ENCODE measurements around the gene DENND1A. TPM values are rescaled to one million over a fixed set of nuclear protein-coding genes. Genes with fewer than 3 reads are reported as not detected.
"Not testable (repeated sequence)": the region's sequence is repeated elsewhere in the genome, so short reads cannot be mapped to it uniquely, and the experiment has no call there.

Gene DENND1A
- total RNA-seq, 1 donor from 2014 or later = 19.9 TPM

DNA sequence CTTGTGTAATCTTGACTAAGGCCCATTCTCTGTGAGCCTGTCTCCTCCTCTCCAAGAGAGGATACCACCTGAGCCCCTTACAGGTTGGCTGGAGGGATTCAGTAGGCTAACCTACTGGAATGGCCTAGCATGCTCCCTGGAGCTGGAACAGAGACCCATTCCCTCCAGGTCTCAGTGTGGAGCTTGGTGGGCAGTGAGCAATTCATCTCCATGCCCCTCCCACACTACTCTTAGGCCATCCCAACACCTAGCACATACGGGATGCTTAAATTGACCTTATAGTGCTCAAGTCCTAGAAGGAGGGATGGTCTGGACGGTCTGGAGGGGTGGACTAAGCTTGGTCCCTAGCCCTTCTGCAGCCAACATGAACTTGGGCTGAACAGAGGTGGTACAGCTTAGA is 498.3 kb downstream of the DENND1A start:
- H3K9me3 Mint-ChIP-seq = no peaks in the 10 kb centered on the region
- peaks cover 18% of the 10 kb centered on the region for H3K36me3 Mint-ChIP-seq
- H3K27ac Mint-ChIP-seq = no peak overlapping the region
- peaks cover 5% of the 10 kb centered on the region for H3K4me1 Mint-ChIP-seq (ENCODE audit: unreplicated experiment)
- no peak overlapping the region for H3K4me3 Mint-ChIP-seq
- H3K27me3 Mint-ChIP-seq = no peaks in the 10 kb centered on the region
- no peak for DNase-seq (ENCODE audit: extremely low spot score, unreplicated experiment)
- TF ChIP-seq, protein P1, sequence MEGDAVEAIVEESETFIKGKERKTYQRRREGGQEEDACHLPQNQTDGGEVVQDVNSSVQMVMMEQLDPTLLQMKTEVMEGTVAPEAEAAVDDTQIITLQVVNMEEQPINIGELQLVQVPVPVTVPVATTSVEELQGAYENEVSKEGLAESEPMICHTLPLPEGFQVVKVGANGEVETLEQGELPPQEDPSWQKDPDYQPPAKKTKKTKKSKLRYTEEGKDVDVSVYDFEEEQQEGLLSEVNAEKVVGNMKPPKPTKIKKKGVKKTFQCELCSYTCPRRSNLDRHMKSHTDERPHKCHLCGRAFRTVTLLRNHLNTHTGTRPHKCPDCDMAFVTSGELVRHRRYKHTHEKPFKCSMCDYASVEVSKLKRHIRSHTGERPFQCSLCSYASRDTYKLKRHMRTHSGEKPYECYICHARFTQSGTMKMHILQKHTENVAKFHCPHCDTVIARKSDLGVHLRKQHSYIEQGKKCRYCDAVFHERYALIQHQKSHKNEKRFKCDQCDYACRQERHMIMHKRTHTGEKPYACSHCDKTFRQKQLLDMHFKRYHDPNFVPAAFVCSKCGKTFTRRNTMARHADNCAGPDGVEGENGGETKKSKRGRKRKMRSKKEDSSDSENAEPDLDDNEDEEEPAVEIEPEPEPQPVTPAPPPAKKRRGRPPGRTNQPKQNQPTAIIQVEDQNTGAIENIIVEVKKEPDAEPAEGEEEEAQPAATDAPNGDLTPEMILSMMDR (conservative IDR thresholded peaks at IDR 0.05) = no peak

GRCh38 chr9:123428450-123428849 is 501.5 kb downstream of the DENND1A start:
- not testable (repeated sequence) for DNase-seq (ENCODE audit: extremely low spot score, unreplicated experiment); H3K27me3 Mint-ChIP-seq; H3K4me1 Mint-ChIP-seq (ENCODE audit: unreplicated experiment); H3K4me3 Mint-ChIP-seq; H3K9me3 Mint-ChIP-seq; H3K27ac Mint-ChIP-seq
- H3K36me3 Mint-ChIP-seq = peaks cover 18% of the 10 kb centered on the region

GRCh38 chr9:123426406-123426805 is 503.5 kb downstream of the DENND1A start:
- Mint-ChIP-seq H3K27me3 (no peaks in the 10 kb centered on the region), H3K36me3 (peaks cover 18% of the 10 kb centered on the region), H3K4me1 (ENCODE audit: unreplicated experiment) (peaks cover 8% of the 10 kb centered on the region), H3K4me3 (no peak overlapping the region), H3K9me3 (no peaks in the 10 kb centered on the region), H3K27ac (peak overlapping the region; percentile 13)
- TF ChIP-seq, protein P1 (conservative IDR thresholded peaks at IDR 0.05) = no peak
- no peak for DNase-seq (ENCODE audit: extremely low spot score, unreplicated experiment)

GRCh38 chr9:123425836-123426365 is 504.0 kb downstream of the DENND1A start:
- TF ChIP-seq, protein P1 (conservative IDR thresholded peaks at IDR 0.05) = no peak
- no peak for DNase-seq (ENCODE audit: extremely low spot score, unreplicated experiment)
- peaks cover 18% of the 10 kb centered on the region for H3K36me3 Mint-ChIP-seq
- H3K27me3 Mint-ChIP-seq = no peaks in the 10 kb centered on the region
- H3K27ac Mint-ChIP-seq = no peak overlapping the region
- H3K9me3 Mint-ChIP-seq = no peaks in the 10 kb centered on the region
- no peak overlapping the region for H3K4me3 Mint-ChIP-seq
- H3K4me1 Mint-ChIP-seq (ENCODE audit: unreplicated experiment) = peaks cover 10% of the 10 kb centered on the region

DNA sequence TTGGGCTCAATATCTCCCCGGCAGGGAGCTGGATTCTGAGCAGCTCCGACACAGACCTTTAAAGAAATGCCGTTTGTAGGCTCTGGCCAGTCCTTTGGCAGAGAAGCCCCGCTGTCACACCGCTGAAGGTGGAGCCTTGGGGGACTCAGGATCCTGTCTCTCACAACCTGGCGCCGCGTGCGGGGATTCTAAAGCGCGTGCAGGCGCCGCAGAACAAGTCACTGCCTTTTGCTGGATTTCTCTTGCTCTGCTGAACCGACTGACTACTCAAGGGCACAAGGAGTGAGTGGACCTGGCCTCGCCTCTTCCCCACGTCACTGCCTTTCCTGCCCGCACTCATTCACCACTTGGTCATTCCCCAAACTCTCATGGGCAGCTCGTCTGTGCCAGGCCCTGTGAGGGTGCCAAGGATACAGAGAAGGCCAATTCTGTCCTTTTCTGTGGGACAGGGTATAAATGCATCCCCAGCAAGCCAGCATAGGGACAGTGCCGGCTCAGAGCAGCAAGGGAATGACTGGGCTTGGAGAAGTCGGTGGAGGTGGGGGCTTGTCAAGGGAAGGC is 504.6 kb downstream of the DENND1A start:
- H3K4me1 Mint-ChIP-seq (ENCODE audit: unreplicated experiment) = peaks cover 10% of the 10 kb centered on the region
- DNase-seq (ENCODE audit: extremely low spot score, unreplicated experiment) = no peak
- peaks cover 16% of the 10 kb centered on the region for H3K36me3 Mint-ChIP-seq
- no peak overlapping the region for H3K4me3 Mint-ChIP-seq
- H3K9me3 Mint-ChIP-seq = no peaks in the 10 kb centered on the region
- H3K27me3 Mint-ChIP-seq = no peaks in the 10 kb centered on the region
- TF ChIP-seq, protein P1 (conservative IDR thresholded peaks at IDR 0.05) = no peak
- H3K27ac Mint-ChIP-seq = no peak overlapping the region

DNA sequence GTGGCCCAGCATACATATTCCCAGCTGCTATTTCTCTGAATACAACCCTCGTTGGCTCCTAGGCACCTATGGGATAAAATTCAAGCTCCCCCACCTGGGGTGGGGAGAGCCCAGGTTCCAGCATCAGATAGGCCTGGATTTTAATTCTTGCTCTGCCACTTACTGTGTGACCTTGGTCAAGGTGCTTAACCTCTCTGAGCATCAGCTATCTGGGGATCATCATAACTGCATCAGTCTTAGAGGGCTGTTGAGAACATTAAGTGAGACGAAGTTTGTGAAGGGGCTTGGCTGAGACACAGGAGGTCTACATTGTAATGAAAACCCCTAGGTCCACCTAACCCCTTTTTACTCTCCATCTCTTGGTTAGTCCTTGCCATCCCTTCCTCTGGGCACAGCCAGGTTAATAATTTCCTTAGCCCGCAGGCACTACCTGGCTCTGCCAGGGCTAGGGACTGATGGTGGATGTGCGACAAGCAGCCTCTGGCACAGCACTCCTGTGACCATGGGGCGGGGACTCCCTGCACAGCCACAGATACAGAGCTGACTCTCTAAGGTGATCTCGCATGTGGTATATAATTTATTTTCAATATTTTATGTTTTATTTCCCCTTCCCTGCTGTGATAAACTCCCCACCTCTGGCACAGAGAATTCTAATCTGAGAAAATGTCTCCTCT is 505.2 kb downstream of the DENND1A start:
- no peak overlapping the region for H3K4me3 Mint-ChIP-seq
- H3K9me3 Mint-ChIP-seq = no peaks in the 10 kb centered on the region
- peaks cover 15% of the 10 kb centered on the region for H3K4me1 Mint-ChIP-seq (ENCODE audit: unreplicated experiment)
- peaks cover 9% of the 10 kb centered on the region for H3K36me3 Mint-ChIP-seq
- no peak overlapping the region for H3K27ac Mint-ChIP-seq
- TF ChIP-seq, protein P1 (conservative IDR thresholded peaks at IDR 0.05) = no peak
- no peak for DNase-seq (ENCODE audit: extremely low spot score, unreplicated experiment)
- no peaks in the 10 kb centered on the region for H3K27me3 Mint-ChIP-seq
